GM23248 (cell line): ENCODE data around the gene PPP1CC. TPM values are rescaled to one million over a fixed set of nuclear protein-coding genes. Genes with fewer than 3 reads are reported as not detected.
"Not testable (repeated sequence)": the region's sequence is repeated elsewhere in the genome, so short reads cannot be mapped to it uniquely, and the experiment has no call there.

Experiments
- DNase-seq: peaks from one replicate; pipeline ENCODE4 v3.0.0-alpha.2; 2015
- H2AFZ ChIP-seq: fragments of 200-600 bp; sonication (generic); 2 replicates; pipeline ENCODE4 v1.6.1; 2016; ENCODE audit warnings: antibody characterized with exemption
- H3F3A ChIP-seq: fragments of 200-600 bp; sonication (generic); 2 replicates; pipeline ENCODE4 v1.6.1; 2016; ENCODE audit warnings: mild to moderate bottlenecking, antibody characterized with exemption, mixed run types; ENCODE audit not compliant: insufficient read depth
- H3K27ac ChIP-seq: fragments of 200-600 bp; sonication (generic); 2 replicates; pipeline ENCODE4 v1.5.1; 2016; ENCODE audit warnings: mild to moderate bottlenecking
- H3K27me3 ChIP-seq: fragments of 200-600 bp; sonication (generic); replicated peaks from 2 replicates; pipeline ENCODE4 v1.6.1; 2016; ENCODE audit warnings: mild to moderate bottlenecking; ENCODE audit not compliant: insufficient read depth
- H3K36me3 ChIP-seq: fragments of 200-600 bp; sonication (generic); 2 replicates; pipeline ENCODE4 v1.6.1; 2016; ENCODE audit warnings: low read depth, mild to moderate bottlenecking
- H3K4me1 ChIP-seq: fragments of 200-600 bp; sonication (generic); 2 replicates; pipeline ENCODE4 v1.6.1; 2016; ENCODE audit warnings: mild to moderate bottlenecking; ENCODE audit not compliant: insufficient read depth
- H3K4me2 ChIP-seq: fragments of 200-600 bp; sonication (generic); one replicate; pipeline ENCODE4 v1.6.1; 2016; ENCODE audit warnings: mild to moderate bottlenecking; ENCODE audit not compliant: unreplicated experiment
- H3K4me3 ChIP-seq: fragments of 200-600 bp; sonication (generic); 2 replicates; pipeline ENCODE4 v1.5.1; 2016; ENCODE audit warnings: mild to moderate bottlenecking
- H3K79me2 ChIP-seq: fragments of 200-600 bp; sonication (generic); 2 replicates; pipeline ENCODE4 v1.6.1; 2016; ENCODE audit warnings: mild to moderate bottlenecking; ENCODE audit not compliant: insufficient read depth
- H3K9ac ChIP-seq: fragments of 200-600 bp; sonication (generic); 2 replicates; pipeline ENCODE4 v1.6.1; 2016; ENCODE audit warnings: mild to moderate bottlenecking
- H3K9me2 ChIP-seq: fragments of 200-600 bp; sonication (generic); 2 replicates; pipeline ENCODE4 v1.6.1; 2016; ENCODE audit warnings: mixed run types, mild to moderate bottlenecking, moderate library complexity; ENCODE audit not compliant: insufficient read depth
- H3K9me3 ChIP-seq: fragments of 200-600 bp; sonication (generic); one replicate; pipeline ENCODE4 v1.6.1; 2017; ENCODE audit warnings: low read depth
- H4K20me1 ChIP-seq: fragments of 200-600 bp; sonication (generic); 2 replicates; pipeline ENCODE4 v1.6.0; 2016; ENCODE audit not compliant: insufficient read depth
- EZH2 ChIP-seq: fragments of 200-600 bp; sonication (generic); IDR thresholded peaks from 2 replicates; pipeline ENCODE4 v1.6.1; 2018; ENCODE audit warnings: antibody characterized with exemption, mild to moderate bottlenecking; ENCODE audit not compliant: insufficient read depth, poor library complexity, severe bottlenecking
- EZH2phosphoT487 ChIP-seq: fragments of 200-600 bp; sonication (generic); IDR thresholded peaks from 2 replicates; pipeline ENCODE4 v1.6.1; 2018; ENCODE audit warnings: antibody characterized with exemption, moderate library complexity, mild to moderate bottlenecking, low read depth; ENCODE audit not compliant: insufficient read depth
- WGBS, 2 experiments: methylation state at CpG; one replicate each; pipeline ENCODE4 v1.1.6; 2015 to 2017; ENCODE audit warnings: low lambda C conversion rate in 2 of 2, low coverage in 1 of 2; ENCODE audit errors: missing lambda C conversion rate in 2 of 2; 5-methylcytosine and 5-hydroxymethylcytosine counted together
- in situ Hi-C: fragments of 300-500 bp; cut with MboI; formaldehyde crosslinking; loops from 2 replicates; pipeline ENCODE4 v1.15.0; 2020
- polyA plus RNA-seq: library from polyadenylated mRNA; unstranded; fragments of >200 nt; fragmentation: Nextera tagmentation; extraction: Ambion mirVana; gene quantifications from 2 replicates; pipeline ENCODE4 v1.2.1, GENCODE V29; 2016
- total RNA-seq: library from RNA; depleted of rRNA; stranded (reverse); fragments of >200 nt; shearing (Covaris generic); gene quantifications from 2 replicates; pipeline ENCODE4 v1.2.3, GENCODE V29; 2014

The PPP1CC gene
- total and polyA plus RNA-seq, 2 experiments from 2014 or later: 37.4 to 110 TPM

DNA sequence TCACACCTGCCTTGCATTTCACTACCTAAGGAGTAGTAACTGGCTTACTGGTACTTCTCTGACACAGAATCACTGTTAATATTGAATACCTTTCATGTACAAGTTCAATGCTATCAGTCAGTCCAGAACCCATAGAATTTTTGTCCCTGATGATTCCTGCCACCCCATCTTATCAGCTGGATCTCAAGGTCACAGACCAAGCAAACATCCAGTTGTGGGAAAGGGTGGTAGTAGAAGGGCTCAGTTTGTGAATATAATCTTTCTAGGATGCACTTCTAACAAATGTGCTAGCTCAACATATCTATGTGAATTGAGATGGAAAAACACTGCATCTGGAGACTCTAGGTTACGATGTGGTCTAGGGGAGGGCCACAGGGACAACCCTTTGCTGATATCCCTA is 14.1 kb downstream of the PPP1CC start:
- Histone ChIP-seq H2AFZ (no peak overlapping the region), H3K4me2 (no peak overlapping the region), H3K9ac (no peak overlapping the region), H3K27ac (no peak overlapping the region), H3K9me3 (no peaks in the 10 kb centered on the region), H3K27me3 (no peaks in the 10 kb centered on the region), H4K20me1 (peaks cover 6% of the 10 kb centered on the region; the same call in 1 of the 2 replicates), H3K79me2 (peaks cover 100% of the 10 kb centered on the region), H3K9me2 (no peaks in the 10 kb centered on the region), H3K4me3 (no peak overlapping the region), H3K4me1 (peaks cover 9% of the 10 kb centered on the region), H3F3A (no peaks in the 10 kb centered on the region), H3K36me3 (peaks cover 65% of the 10 kb centered on the region)
- no peak for DNase-seq
- in situ Hi-C loops: no loop called here
- WGBS, 2 experiments: 90 to 97% methylated on average over 1 of the region's 1 CpG
- TF ChIP-seq EZH2: no peak
- TF ChIP-seq EZH2phosphoT487: no peak

DNA sequence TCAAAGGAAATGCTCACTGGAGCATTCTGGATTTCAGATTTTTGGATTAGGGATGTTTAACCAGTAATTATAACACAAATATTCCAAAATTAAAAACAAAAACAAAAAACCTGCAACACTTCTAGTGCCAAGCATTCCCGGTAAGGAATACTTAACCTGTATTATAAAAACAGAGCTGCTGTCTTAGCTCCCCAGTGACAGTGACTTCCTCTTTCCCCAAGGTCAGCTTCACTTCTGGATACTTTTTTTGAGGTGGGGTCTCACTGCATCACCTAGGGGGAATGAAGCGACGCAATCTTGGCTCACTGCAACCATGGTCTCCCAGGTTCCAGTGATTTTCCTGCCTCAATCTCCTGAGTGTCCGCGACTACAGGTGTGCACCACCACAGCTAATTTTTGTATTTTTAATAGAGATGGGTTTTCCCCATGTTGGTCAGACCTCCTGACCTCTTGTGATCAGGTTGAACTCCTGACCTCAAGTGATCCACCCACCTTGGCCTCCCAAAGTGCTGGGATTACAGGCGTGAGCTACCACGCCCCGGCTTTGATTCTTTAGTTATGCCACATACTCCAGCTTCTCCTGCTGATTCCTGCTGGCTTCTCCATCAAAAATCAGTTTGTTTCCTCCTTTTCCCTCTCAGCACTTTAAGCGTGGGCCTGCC is 15.9 kb downstream of the PPP1CC start:
- 98% methylated on average over 9 of the region's 9 CpGs for WGBS, 2 experiments
- no peak for TF ChIP-seq EZH2phosphoT487
- no peak for TF ChIP-seq EZH2

DNA sequence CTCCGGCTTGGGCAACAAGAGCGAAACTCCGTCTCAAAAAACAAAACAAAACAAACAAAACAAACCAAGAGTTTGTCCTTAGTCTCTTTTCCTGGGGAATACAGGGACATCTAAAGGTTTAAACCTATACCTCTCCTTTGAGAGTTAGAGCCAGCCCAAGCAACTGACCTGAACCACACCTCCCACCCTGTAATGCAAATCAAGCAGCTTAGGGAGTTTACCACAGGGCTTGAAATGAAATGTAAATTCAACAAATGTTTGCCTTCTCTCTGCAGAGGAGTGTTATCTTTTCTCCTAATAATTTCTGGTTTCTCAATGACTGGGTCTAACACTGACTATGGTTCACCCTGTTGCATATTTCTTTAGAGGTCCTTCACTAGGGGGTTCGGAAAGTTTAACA is 16.7 kb downstream of the PPP1CC start:
- in situ Hi-C loops: no loop called here
- H3K79me2 ChIP-seq: peaks cover 90% of the 10 kb centered on the region

More for the DNA sequence above, 15.9 kb downstream of the PPP1CC start:
- H3F3A ChIP-seq: peaks cover 2% of the 10 kb centered on the region; the same call in 1 of the 2 replicates
- H3K27me3 ChIP-seq: no peaks in the 10 kb centered on the region
- H3K4me3 ChIP-seq: no peak overlapping the region
- H2AFZ ChIP-seq: no peak overlapping the region
- H4K20me1 ChIP-seq: no peaks in the 10 kb centered on the region
- peaks cover 74% of the 10 kb centered on the region for H3K36me3 ChIP-seq
- in situ Hi-C loops: no loop called here
- no peak overlapping the region for H3K4me2 ChIP-seq
- H3K4me1 ChIP-seq: no peaks in the 10 kb centered on the region
- H3K9me2 ChIP-seq: no peaks in the 10 kb centered on the region
- no peak overlapping the region for H3K9ac ChIP-seq
- no peaks in the 10 kb centered on the region for H3K9me3 ChIP-seq
- peaks cover 98% of the 10 kb centered on the region for H3K79me2 ChIP-seq
- DNase-seq: no peak
- H3K27ac ChIP-seq: no peak overlapping the region

DNA sequence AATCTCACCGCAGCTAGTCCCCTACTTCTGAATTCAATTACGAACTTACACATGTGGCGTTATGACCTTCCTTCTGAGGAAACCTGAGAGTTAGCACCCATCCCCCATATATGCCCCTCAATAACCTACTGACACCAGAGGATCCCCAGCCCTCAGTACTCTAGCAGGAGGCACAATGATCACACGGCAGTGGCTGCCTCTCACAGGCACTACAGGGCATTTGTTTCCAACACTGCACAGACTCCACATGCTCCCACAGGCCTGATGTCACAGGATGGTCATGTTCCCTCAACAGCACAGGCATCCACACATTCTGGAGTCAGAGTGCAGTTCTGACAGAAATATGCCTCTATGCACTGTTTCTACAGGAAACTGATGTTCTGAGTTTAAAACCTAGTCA is 17.4 kb downstream of the PPP1CC start:
- peaks cover 82% of the 10 kb centered on the region for H3K79me2 ChIP-seq
- in situ Hi-C loops: no loop called here
- peaks cover 10% of the 10 kb centered on the region; the same call in 1 of the 2 replicates for H3F3A ChIP-seq
- H3K4me3 ChIP-seq: no peak overlapping the region
- no peaks in the 10 kb centered on the region for H3K9me3 ChIP-seq
- no peak overlapping the region for H3K4me2 ChIP-seq
- H2AFZ ChIP-seq: no peak overlapping the region
- no peak overlapping the region for H3K27ac ChIP-seq
- H3K4me1 ChIP-seq: no peaks in the 10 kb centered on the region
- peaks cover 74% of the 10 kb centered on the region for H3K36me3 ChIP-seq
- TF ChIP-seq EZH2phosphoT487 (no peak), EZH2 (no peak)
- H3K9ac ChIP-seq: no peak overlapping the region
- no peaks in the 10 kb centered on the region for H4K20me1 ChIP-seq
- H3K27me3 ChIP-seq: no peaks in the 10 kb centered on the region
- H3K9me2 ChIP-seq: no peaks in the 10 kb centered on the region
- no peak for DNase-seq
- 76 to 78% methylated on average over 4 of the region's 4 CpGs for WGBS, 2 experiments

More for the DNA sequence above, 16.7 kb downstream of the PPP1CC start:
- Histone ChIP-seq H3K9me3 (no peaks in the 10 kb centered on the region), H3K36me3 (peaks cover 74% of the 10 kb centered on the region), H3K9me2 (no peaks in the 10 kb centered on the region), H3F3A (peaks cover 10% of the 10 kb centered on the region; the same call in 1 of the 2 replicates), H3K27me3 (no peaks in the 10 kb centered on the region), H4K20me1 (no peaks in the 10 kb centered on the region), H2AFZ (no peak overlapping the region), H3K4me2 (no peak overlapping the region), H3K4me1 (no peaks in the 10 kb centered on the region), H3K27ac (no peak overlapping the region), H3K9ac (no peak overlapping the region), H3K4me3 (no peak overlapping the region)
- 90 to 91% methylated on average over 4 of the region's 4 CpGs for WGBS, 2 experiments
- TF ChIP-seq EZH2phosphoT487 (no peak), EZH2 (no peak)
- DNase-seq: no peak

DNA sequence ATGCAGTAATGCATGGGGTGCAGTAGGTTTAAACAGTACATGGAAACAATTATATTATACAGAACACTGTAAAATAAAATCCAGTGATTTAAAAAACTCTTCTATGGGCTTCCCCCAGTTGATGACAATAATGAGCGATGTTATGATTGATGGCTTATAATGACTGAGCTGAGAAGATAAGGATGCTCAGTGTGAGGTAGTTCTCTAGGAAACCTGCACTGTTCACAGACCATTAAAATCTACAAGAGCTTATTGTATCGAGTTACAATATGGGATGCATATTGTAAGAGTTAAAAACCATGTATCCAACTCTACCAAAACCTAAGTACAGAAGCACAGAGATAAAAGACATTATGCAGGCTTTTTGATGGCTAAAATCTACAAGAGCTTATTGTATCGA is 19.8 kb downstream of the PPP1CC start:
- H2AFZ ChIP-seq, H4K20me1 ChIP-seq, H3K9ac ChIP-seq, H3K27me3 ChIP-seq, H3K4me2 ChIP-seq, H3F3A ChIP-seq, DNase-seq, H3K27ac ChIP-seq, H3K4me1 ChIP-seq, in situ Hi-C loops, H3K4me3 ChIP-seq, H3K9me2 ChIP-seq, H3K9me3 ChIP-seq: not testable (repeated sequence)
- WGBS, 2 experiments: 68 to 76% methylated on average over 3 of the region's 3 CpGs
- peaks cover 58% of the 10 kb centered on the region for H3K79me2 ChIP-seq
- H3K36me3 ChIP-seq: peaks cover 77% of the 10 kb centered on the region
